CD4-positive, alpha-beta T cell treated with Interleukin-6 for 4 hours (primary cell): Measurements from ENCODE around the gene SMIM11.
A peak's percentile ranks its signal among the peaks of the same experiment; 100 is the strongest.
"Not testable (repeated sequence)": the region's sequence is repeated elsewhere in the genome, so short reads cannot be mapped to it uniquely, and the experiment has no call there.

Source experiments
- DNase-seq: peaks from one replicate; pipeline ENCODE4 v3.0.0-alpha.2; 2020; ENCODE audit warnings: mixed read lengths

The SMIM11 gene

DNA sequence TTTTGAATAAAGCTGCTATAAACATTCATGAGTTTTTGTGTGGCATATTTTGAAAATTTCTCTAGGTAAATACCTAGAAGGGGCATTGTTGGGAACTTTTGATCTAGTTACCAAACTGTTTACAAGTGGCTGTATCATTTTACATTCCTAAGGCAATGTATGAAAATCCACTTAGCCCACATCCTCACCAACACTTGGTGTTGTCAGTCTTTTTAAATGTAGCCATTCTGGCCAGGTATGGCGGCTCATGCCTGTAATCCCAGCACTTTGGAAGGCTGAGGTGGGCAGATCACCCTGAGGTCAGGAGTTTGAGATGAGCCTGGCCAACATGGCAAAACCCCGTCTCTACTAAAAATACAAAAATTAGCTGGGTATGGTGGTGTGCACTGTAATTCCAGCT, 17.4 kb upstream of the SMIM11 start:
- DNase-seq: no peak

DNA sequence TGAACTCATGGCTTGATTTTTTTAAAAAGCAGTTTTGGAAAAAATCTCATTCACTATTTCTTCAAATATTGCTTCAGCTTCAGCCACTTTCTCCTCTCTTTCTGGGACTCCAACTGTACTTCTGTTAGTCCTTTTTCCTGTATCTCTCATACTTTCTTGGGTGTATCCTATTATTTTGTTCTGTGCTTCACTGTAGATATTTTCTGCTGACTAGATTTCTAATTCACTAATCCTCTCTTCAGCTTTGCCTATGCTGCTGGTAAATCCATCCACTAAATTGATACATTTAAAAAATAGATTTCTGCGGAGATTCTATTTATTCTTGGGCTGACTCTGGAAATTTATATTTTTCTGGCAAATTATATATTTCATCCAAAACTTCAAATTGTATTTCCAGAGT, 16.4 kb upstream of the SMIM11 start:
- no peak for DNase-seq

DNA sequence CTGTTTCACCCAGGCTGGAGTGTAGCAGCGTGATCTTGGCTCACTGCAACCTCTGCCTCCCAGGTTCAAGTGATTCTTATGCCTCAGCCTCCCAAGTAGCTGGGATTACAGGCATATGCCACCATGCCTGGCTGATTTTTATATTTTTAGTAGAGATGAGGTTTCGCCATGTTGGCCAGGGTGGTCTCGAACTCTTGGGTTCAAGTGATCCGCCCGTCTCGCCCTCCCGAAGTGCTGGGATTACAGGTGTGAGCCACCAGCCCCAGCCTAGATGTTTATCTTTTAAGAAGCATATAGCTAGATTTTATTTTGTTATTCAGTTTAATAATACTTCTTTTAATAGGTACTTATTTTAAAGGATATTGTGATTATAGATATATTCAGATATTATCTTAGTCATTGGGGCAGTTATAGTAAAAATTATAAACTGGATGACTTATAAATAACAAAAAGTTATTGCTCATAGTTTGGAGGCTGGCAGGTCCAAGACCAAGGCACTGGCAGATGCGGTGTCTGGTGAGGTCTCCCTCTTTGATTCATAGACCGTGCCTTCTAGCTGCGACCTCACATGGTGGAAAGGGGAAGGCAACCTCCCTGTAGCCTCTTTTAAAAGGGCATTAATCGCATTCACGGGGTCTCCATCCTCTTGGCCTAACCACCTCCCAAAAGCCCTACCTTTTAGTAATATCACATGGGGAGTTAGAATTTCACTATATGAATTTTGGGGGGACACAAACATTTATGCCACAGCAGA, 14.6 kb upstream of the SMIM11 start:
- no peak for DNase-seq

DNA sequence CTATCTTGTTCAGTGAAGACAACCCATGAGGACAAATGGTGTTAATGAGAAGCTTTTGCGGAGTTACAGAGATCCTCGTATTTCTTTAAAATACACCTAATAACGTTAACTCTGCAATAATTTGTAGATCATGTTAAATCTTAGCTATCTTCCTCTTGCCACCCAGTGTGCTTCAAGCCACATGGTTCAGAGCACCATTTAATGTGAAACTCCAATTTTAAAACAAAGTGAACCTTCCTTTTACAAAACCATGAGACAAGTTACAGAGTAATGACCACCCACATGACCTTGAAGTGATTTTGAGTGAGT, 13.2 kb upstream of the SMIM11 start:
- no peak for DNase-seq

DNA sequence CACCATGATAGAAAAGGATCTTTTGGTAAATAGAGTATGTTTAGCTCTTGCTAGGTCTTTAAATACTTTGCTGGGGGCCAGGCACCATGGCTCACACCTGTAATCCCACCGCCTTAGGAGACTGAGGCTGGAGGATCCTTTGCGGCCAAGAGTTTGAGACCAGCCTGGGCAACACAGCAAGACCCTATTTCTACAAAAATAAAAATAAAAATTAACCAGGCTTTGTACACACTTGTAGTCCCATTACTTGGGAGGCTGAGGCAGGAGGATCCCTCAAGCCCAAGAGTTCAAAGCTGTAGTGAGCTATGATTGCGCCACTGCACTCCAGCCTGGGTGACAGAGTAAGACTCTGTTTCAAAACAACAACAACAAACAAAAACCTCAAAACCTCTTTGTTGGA, 12.6 kb upstream of the SMIM11 start:
- no peak for DNase-seq

DNA sequence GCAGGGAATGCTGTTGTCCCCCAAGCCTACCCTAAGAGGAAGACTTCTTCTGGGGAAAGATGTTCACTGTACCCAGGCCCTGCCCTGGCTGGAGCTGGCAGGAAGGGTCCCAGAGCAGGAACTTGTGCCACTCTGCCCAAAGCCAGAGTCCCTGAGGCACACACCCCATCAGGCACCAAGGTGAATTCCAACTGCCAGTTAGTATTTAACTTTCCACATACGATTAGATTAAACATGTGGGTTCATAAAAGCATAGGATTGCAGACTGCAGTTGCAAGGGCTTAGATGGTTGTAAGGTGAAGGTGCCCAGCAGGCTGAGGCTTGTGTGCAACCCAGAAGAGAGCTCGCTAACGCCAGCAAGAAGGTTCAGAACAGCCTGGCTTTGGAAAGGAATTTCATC, 11.6 kb upstream of the SMIM11 start, which contains the start of gene KCNE2:
Gene KCNE2, plus strand, starts transcription at position 274 of the 400 bp plus-strand sequence. CDS start 6,473 bp downstream, outside the sequence.
- DNase-seq: no peak

DNA sequence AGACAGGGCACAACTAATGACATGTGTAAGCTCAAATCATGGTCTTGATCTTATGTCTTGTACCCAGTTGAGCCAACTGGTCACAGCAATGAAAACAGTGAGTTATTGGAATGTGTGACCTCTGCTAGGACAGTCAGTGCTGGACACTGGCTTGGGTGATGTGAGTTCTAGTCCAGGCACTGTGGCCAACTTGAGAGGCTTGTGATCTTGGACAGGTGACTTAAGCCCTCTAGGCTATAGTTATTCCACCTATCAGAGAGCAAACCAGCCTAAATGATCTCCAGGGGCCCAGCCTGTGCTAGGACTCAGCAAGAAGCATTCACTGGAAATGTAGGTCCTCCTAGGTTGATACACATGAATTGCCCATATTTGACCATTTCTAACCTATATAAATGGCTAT, 10.4 kb upstream of the SMIM11 start:
- DNase-seq: no peak

DNA sequence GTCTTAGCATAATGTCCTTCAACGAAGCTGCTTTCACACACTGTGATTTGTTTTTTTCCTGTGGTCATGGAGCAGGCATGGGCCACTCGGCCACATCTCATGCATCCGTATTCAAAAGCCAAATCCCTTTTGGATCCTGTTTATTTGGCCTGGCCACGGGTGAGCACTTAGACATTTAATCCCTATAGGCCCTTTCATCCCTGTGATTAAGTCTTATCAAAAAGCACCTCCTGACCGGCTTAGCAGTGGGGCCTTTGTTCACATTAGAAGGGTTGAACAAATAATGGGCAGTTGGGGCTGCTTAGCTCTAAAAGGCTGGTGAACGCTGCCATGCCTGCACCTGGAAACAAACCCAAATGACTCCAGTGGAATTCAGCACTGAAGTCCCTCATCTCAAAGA, 9.5 kb upstream of the SMIM11 start:
- DNase-seq: no peak

DNA sequence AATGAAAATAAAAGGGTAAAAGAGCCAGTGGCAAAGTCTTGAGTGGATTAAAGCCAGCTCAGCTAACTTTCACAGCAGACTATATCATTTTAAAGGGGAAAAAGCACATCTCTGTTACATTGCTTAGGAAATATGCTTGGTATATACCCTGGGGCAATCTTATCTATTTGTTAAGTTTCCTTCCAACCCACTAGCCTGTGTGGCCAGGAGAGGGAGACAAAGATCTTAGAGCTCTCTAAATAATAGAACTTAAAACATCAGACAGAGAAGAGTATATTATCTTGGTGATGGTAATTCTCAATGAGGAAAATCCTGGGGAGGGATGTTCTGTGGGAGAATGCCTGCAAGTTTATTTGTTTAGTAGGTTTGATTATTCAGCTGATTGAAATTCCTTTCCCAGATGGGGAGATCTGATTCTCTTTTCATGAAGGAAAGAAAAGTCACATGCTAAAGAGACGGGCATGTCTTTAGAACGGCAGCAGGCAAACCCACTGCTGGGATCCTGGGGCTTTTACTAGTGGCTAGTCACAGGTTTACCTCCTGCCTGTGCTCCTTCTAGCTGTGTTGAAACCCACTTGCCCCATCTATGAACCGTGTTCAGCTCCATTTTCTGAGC, 7.9 kb upstream of the SMIM11 start:
- peak; percentile 55 for DNase-seq

DNA sequence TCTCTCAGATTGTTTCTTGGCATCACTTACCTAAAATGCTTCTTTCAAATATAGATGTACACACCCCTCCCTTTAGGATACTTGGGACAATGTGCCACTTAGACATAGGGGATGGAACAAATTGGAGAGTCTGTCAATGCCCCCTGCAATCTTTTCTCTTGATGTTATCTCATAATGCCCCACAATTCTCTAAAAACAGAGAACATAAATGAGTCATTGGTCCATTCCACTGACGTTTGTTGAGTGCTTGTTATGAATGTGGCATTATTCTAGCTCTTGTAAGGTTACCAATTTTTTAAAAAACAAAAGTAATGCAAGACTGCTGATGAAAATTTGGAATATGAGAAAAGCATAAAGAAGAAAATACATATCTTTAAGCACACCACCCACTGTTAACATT, 5.6 kb upstream of the SMIM11 start:
- DNase-seq: no peak

DNA sequence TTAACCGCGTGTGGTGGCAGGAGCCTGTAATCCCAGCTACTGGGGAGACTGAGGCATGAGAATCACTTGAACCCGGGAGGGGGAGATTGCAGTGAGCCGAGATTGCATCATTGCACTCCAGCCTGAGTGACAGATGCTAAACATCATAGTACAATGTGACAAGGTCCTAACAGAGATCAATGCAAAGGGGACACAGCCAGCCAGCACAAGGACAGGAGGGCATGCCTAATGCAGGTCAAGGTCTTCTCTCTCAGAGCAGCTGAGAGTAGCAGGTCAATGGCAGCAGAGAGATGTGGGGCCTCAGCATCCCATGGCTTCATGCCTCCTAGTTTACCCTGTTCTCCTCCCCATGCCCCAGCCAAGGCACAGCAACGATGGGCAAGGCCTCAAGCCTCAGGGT, 3.0 kb upstream of the SMIM11 start:
- no peak for DNase-seq

DNA sequence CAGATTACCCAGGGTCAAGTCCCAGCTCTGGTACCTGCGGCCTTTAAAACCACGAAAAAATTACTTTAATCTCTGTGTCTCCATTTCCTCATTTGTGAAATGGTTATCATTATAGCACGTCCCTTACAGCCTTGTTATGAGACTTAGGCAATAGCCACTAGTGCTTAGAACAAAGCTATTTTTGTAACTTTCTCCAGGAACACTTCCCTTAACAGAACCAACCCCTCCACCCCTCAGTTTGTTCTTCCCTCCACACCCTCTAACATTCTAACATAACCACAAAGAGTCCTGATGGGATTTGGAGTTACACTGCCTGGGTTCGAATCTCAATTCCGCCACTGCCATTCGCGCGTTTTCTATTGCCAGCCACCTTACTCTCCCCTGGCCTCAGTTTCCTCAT, 845 bp upstream of the SMIM11 start:
- DNase-seq: not testable (repeated sequence)

DNA sequence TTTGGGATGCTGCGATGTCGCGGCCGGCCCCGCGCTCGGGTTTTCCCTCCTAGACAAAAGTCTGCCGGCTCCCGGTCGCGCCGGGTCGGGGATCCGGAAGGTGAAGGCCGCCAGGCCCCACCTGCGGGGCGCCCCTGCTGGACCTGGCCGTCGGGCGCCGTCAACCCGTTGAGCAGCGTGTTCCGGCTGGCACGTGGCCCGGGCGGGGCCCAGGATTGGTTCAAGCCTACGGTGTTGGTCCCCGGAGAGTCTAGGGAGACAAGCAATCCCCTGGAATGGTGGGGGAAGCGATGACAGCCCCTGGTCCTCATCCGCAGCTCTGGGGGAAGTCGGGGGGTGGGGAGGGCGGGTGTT, 289 bp downstream of the SMIM11 start:
- DNase-seq: not testable (repeated sequence)

DNA sequence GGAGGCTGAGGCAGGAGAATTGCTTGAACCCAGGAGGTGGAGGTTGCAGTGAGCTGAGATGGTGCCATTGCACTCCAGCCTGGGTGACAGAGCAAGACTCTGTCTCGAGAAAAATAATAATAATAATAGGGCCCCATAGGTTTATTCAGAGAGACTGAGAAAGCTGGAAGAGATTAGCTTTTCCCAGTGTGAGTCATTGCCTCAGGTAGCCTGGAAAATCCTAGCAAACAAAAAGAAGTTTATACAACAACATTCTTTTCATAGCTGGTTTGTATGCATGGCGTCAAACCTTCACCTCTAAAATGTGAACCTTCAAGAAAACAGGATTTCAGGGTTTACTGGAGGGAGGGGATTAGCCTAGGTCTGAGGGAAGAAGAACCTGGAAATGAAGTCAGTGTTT, 7.8 kb downstream of the SMIM11 start:
- not testable (repeated sequence) for DNase-seq

DNA sequence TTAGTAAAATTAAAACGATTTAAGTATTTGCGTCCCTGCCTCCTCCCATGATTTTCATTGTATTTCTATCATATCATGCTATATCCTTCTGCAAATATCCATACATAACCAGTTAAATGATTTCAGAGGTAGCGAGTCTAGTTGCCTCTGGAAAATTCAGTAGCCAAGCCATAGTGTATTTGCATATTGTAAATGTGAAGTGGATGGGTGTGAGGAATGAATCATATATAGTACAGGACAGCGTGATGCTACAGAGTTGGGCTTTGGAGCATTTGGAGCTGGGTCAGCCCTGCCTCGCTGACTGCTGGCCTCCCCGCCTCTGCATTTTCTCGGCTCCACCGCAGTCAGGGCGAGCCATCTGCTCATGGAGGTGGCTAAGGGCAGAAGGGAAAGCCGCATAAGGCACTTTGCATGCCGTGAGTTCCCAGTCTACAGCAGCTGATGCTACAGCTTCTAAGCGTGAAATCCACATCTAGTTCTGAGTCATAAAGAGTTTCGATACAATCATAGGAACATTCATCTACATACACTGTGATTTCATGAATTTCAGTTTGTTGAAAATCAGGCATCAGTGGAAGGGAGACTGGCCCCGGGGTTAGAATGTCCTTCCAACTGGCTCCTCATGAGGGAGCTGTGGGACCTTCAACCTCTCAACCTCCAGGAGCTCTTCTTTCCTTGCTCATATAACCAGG, 8.6 kb downstream of the SMIM11 start:
- not testable (repeated sequence) for DNase-seq

DNA sequence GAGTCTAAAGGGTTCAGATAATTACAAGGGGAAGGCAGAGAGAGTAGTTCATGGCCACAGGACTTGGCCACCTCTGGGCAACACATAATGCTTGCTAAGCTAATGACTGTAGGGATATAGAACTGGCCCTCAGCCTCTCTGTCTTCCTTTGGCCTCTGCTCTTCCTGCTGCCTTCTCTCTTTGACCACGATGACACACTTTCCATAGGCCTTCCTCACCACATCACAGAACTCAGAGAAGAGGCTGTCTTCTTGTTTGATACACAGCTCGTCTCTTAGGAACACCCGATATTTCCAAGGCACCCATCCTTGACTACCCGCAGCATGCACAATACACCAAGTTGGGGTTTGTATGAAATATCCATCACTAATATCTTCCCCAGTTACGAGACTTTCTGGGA, 25.2 kb downstream of the SMIM11 start:
- DNase-seq: not testable (repeated sequence)

DNA sequence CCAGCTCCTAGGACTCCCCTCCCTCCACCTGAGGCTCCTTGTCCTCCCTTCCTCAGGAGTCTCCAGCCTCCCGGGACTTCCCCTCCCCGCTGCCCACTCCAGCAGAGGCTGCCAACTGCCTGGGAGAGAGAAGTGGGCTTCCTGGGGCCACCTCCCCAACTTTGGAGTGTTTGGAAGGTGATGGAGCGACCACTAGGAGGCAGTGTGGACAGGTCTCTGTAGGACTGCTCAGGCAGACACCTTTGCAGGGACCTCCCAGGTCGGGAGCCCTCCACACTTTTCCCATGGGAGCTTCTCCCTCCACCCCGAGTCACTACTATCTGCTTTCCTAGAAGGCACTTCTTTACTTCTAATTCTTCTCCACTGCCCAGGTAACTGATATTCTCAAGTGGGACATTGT, 29.4 kb downstream of the SMIM11 start:
- DNase-seq: not testable (repeated sequence)

DNA sequence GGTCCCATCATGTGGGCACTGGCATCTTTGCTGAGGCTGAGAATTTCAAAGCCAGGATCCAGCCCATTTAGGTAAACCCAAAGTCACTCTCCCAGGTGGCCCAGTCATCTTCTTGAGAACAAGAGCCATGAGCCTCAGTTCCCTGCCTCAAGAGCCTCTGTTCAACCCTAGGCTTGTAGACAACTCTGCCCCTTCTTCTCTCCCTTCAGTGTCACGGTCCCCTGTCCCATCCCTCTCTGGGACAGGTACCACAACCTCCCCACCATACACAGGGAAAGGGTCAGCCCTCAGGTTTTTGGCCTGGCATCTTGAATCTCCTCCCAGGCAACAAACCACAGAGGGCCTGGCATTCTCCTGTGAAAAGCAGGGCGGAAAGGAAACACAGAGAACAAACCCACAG, 30.4 kb downstream of the SMIM11 start:
- not testable (repeated sequence) for DNase-seq

DNA sequence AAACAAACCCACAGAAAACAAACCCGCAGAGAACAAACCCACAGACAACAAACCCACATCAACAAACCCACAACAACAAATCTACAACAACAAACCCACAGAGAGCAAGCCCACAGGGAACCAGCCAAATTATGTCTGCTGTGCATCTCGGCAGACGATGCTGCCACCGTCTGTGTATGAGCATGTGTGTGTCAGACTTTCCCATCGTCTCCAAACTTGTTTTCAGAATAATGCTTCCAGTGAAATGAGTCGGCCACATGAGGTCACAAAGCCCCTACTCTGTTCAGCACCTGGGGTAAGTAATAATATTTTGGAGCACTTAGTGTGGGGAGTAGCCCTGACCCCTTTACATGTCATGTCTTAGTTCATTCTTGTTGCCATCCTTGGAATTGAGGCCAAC, 30.8 kb downstream of the SMIM11 start:
- DNase-seq: not testable (repeated sequence)

DNA sequence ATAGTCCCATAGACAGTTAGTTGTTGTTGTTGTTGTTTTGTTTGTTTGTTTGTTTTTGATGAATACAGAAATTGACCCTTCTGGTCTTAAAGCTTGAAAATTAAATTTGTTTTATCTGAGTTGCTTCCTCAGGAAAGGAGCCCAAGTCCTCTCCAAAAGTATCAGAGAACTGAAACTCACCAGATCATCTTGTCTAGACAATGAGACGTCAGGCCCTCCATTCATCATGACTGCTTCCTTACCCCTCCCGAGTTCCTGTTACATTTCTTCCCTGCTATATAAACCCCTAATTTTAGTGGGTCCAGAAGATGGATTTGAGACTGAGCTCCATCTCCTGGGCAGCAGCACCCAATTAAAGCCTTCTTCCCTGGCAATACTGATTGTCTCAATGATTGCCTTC, 31.4 kb downstream of the SMIM11 start:
- not testable (repeated sequence) for DNase-seq

DNA sequence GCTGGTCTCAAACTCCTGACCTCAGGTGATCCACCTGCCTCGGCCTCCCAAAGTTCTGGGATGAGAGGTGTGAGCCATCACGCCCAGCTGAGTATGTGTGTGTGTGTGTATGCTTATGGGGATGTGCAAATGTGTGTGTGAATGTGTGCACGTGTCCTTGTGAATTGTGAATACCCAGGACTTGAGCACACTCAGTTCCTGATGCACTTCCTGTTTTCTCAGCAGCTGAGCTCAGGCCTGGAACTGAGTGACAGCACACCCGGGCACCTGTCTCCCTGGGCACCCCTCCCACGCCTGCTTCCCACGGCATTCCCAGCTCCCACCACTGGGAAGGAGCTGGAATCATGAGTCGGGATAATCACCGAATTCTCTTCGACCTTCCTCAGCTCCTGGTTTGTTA, 32.0 kb downstream of the SMIM11 start:
- not testable (repeated sequence) for DNase-seq

DNA sequence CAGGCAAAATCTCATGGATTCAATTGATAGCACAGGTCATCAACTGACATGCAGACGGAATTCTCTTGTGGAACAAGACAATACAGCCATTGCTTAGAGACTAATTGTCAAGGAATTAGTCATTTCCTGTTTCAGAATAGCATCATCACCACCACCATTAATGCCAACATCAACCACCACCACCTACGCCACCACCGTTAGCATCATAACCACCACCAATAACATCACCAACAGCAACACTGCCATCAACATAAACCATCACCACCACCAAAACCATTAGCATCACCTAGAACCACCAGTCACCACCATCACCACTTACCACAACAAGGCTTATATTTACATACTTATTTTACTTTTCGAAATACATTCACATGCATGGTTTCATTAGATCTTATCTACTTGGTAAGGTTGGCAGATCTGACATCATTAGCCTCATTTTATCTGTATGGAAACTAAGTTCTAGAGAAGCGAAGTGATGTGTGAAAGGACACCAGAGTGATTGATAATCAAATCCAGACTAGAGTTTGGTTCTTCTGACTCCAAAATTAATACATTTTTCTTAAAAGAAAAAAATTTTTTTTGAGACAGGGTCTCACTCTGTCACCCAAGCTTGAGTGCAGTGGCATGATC, 42.3 kb downstream of the SMIM11 start:
- DNase-seq: not testable (repeated sequence)

DNA sequence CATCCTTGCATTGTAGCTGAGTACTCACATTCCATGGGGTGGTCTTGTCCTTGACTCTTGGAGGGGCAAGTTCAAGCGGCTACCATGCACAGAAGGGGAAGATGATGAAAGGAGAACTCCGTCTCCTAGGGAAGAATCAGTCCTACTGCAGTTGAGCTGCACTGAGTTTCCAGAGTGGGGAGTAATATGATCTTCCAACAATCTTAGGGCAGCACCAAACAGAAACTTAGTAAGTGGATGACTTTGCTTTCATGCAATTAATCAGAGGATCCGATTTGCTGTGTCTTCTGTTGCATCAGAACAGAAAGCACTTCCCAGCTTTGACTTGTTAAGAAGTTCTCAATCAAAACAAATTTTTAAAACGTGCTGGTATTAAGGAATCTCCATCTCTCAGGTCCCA, 48.5 kb downstream of the SMIM11 start, which contains the start of gene SMIM34:
Gene SMIM34, minus strand, starts transcription at position 147 of the 400 bp plus-strand sequence. Its CDS starts 112 bp downstream, at position 35.
- not testable (repeated sequence) for DNase-seq

DNA sequence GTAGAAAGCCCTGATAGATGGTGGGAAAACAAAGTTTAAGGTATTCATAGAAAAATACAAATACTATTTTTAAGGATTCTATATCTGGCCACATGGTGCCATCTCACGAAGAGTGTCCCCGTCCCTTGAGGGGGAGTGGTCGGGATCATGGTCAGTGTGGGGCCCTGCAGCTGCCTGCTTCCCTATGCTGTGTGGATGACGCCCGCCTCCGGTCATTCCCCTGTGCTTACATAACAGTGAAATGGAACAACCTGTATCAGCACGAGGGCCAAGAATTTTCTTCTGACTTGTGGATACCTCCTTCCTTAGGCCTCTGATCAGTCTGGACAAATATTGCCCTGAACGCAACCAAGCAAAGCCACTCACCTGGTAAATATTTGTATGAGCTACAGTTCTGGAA, 52.0 kb downstream of the SMIM11 start:
- DNase-seq: not testable (repeated sequence)
